Mammary epithelial cell (primary cell): ENCODE results near the gene OCA2.

Experiments
- CTCF ChIP-seq, 2 donors: IDR thresholded peaks in 1 of 2; conservative IDR thresholded peaks in 1 of 2; 2 replicates each; pipeline ENCODE4 v1.5.1; 2011 to 2012; ENCODE audit warnings: inconsistent platforms in 2 of 2, low read length in 2 of 2, mild to moderate bottlenecking in 2 of 2, control low read depth in 1 of 2, low read depth in 1 of 2; ENCODE audit not compliant: insufficient read depth in 1 of 2; ENCODE audit errors: extremely low read depth in 1 of 2
- EZH2 ChIP-seq: IDR thresholded peaks from 2 replicates; pipeline ENCODE4 v1.6.1; 2012; ENCODE audit warnings: low read length, inconsistent platforms, borderline replicate concordance

- TF ChIP-seq CTCF (conservative IDR thresholded peaks at IDR 0.05 in 1 of 2, IDR thresholded peaks at IDR 0.05 in 1 of 2; ENCODE audit: extremely low read depth in 1 of 2, insufficient read depth in 1 of 2, low read depth in 1 of 2, low read length in 2 of 2): no peak
- TF ChIP-seq EZH2: no peak
Measured at GRCh38 chr15:28128031-28128430, 28.9 kb upstream of the OCA2 start.
